CD4-positive, alpha-beta memory T cell (primary cell): ENCODE results near the gene ANKRD2. TPM values are rescaled to one million over a fixed set of nuclear protein-coding genes. Genes with fewer than 3 reads are reported as not detected.

ENCODE experiments used
- CTCF ChIA-PET: fragments of 350-600 bp; sonication (Branson Sonifier 250); formaldehyde crosslinking; loops from one replicate; lab custom pipeline; 2021; ENCODE audit warnings: inconsistent platforms; ENCODE audit not compliant: partially characterized antibody; lab: Charles Lee
- POLR2A ChIA-PET: fragments of 350-600 bp; sonication (Branson Sonifier 250); formaldehyde crosslinking; loops from one replicate; lab custom pipeline; 2021; ENCODE audit not compliant: partially characterized antibody; lab: Charles Lee
- DNase-seq, 5 donors: peaks; one replicate each; pipeline versions ENCODE4 v3.0.0 to v3.0.0-alpha.2; 2020 to 2022; ENCODE audit warnings: mixed read lengths in 1 of 5
- H3K27ac ChIP-seq: one replicate; pipeline ENCODE4 v1.7.0; 2013; ENCODE audit warnings: low read depth, low read length
- H3K27me3 ChIP-seq: 2 replicates; pipeline ENCODE4 v1.7.0; 2013; ENCODE audit warnings: mild to moderate bottlenecking, low read length, moderate library complexity; ENCODE audit not compliant: insufficient read depth
- H3K36me3 ChIP-seq: 2 replicates; pipeline ENCODE4 v1.7.0; 2013; ENCODE audit warnings: mild to moderate bottlenecking, low read length, moderate library complexity; ENCODE audit not compliant: insufficient read depth
- H3K4me1 ChIP-seq: 2 replicates; pipeline ENCODE4 v1.7.0; 2013; ENCODE audit warnings: mild to moderate bottlenecking, low read length, moderate library complexity; ENCODE audit not compliant: insufficient read depth
- H3K4me3 ChIP-seq, 2 donors: one replicate each; pipeline ENCODE4 v1.7.0; 2013; ENCODE audit warnings: low read length in 2 of 2, mild to moderate bottlenecking in 1 of 2
- H3K9me3 ChIP-seq, 2 donors: one replicate each; pipeline ENCODE4 v1.7.0; 2013; ENCODE audit warnings: low read length in 2 of 2, control low read depth in 1 of 2; ENCODE audit not compliant: control insufficient read depth in 1 of 2
- H3K27ac Mint-ChIP-seq, 7 donors: one replicate each; pipeline ENCODE4 v1.8.0; 2020 to 2021; ENCODE audit warnings: mixed read lengths in 7 of 7, mild to moderate bottlenecking in 6 of 7, inconsistent platforms in 3 of 7, moderate library complexity in 3 of 7
- H3K27me3 Mint-ChIP-seq, 2 donors: one replicate each; pipeline ENCODE4 v1.8.0; 2020 to 2021; ENCODE audit warnings: mixed read lengths in 2 of 2
- H3K36me3 Mint-ChIP-seq, 2 donors: one replicate each; pipeline ENCODE4 v1.8.0; 2020 to 2021; ENCODE audit warnings: mixed read lengths in 2 of 2, inconsistent platforms in 1 of 2, mild to moderate bottlenecking in 1 of 2
- H3K4me1 Mint-ChIP-seq, 4 donors: one replicate each; pipeline ENCODE4 v1.8.0; 2020 to 2021; ENCODE audit warnings: mixed read lengths in 4 of 4, mild to moderate bottlenecking in 1 of 4
- H3K4me3 Mint-ChIP-seq, 8 donors: one replicate each; pipeline ENCODE4 v1.8.0; 2020 to 2021; ENCODE audit warnings: mixed read lengths in 8 of 8, mild to moderate bottlenecking in 7 of 8, moderate library complexity in 6 of 8, inconsistent platforms in 3 of 8
- H3K9me3 Mint-ChIP-seq, 8 donors: one replicate each; pipeline ENCODE4 v1.8.0; 2020 to 2021; ENCODE audit warnings: mixed read lengths in 8 of 8, mild to moderate bottlenecking in 5 of 8, inconsistent platforms in 3 of 8, moderate library complexity in 1 of 8
- intact Hi-C: fragments of 100-400 bp; cut with micrococcal nuclease; formaldehyde crosslinking; loops from one replicate; pipeline ENCODE4 v1.15.1; 2023
- polyA plus RNA-seq, 2 donors: library from polyadenylated mRNA; unstranded; fragments of 300-500 nt; fragmentation: Illumina TruSeq; gene quantifications; one replicate each; pipeline ENCODE4 v1.2.3, GENCODE V29; 2021
- total RNA-seq, 2 experiments: library from RNA; stranded (reverse); gene quantifications; one replicate each; pipeline ENCODE4 v1.2.3, GENCODE V29; 2021

The ANKRD2 gene
- total and polyA plus RNA-seq, 4 experiments from 2014 or later, result not detected

- Mint-ChIP-seq H3K4me1 (no peaks in the 10 kb centered on the region), H3K27me3 (no peaks in the 10 kb centered on the region), H3K9me3 (no peaks in the 10 kb centered on the region), H3K4me3 (no peak overlapping the region), H3K27ac (no peak overlapping the region), H3K36me3 (no peaks in the 10 kb centered on the region)
- CTCF ChIA-PET, result interaction anchor here (0.7 kb wide), 1 partner anchor 155 kb away, joined by 4 read pairs; no protein-coding TSS in a partner anchor
- no peak for DNase-seq
- H3K9me3 ChIP-seq, result no peaks in the 10 kb centered on the region
- intact Hi-C loops, result no loop called here
- POLR2A ChIA-PET, result no interaction called here
- no peak overlapping the region for H3K4me3 ChIP-seq
- H3K36me3 ChIP-seq, result no peaks in the 10 kb centered on the region
- H3K27ac ChIP-seq, result no peak overlapping the region
- H3K27me3 ChIP-seq, result no peaks in the 10 kb centered on the region
- H3K4me1 ChIP-seq, result no peaks in the 10 kb centered on the region
Measured at GRCh38 chr10:97618285-97618684, 45.7 kb downstream of the ANKRD2 start.

DNA sequence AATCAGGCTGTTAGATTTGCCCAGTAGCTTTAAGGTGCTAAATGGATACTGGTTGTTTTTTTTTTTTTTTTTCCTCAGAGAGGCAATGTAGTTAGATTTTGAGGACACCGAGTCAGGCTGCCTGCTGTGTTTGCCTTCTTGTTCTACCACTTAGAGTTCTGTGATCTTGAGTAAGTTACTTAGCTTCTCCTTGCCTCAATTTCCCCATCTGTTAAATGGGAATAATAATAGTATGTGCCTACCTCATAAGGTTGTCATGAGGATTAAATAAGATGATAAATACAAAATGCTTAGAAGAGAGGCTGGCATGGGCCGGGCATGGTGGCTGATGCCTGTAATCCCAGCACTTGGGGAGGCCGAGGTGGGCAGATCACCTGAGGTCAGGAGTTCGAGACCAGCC is 46.2 kb downstream of the ANKRD2 start:
- intact Hi-C loops, result no loop called here
- ChIA-PET POLR2A (no interaction called here), CTCF (interaction anchor here (0.7 kb wide), 1 partner anchor 156 kb away, joined by 4 read pairs; no protein-coding TSS in a partner anchor)
- Mint-ChIP-seq H3K27me3 (no peaks in the 10 kb centered on the region), H3K27ac (no peak overlapping the region), H3K4me3 (no peak overlapping the region), H3K9me3 (no peaks in the 10 kb centered on the region), H3K36me3 (no peaks in the 10 kb centered on the region), H3K4me1 (no peaks in the 10 kb centered on the region)
- no peaks in the 10 kb centered on the region for H3K9me3 ChIP-seq
- no peak overlapping the region for H3K27ac ChIP-seq
- H3K27me3 ChIP-seq, result no peaks in the 10 kb centered on the region
- H3K4me1 ChIP-seq, result no peaks in the 10 kb centered on the region
- no peak for DNase-seq
- no peaks in the 10 kb centered on the region for H3K36me3 ChIP-seq
- no peak overlapping the region for H3K4me3 ChIP-seq

DNA sequence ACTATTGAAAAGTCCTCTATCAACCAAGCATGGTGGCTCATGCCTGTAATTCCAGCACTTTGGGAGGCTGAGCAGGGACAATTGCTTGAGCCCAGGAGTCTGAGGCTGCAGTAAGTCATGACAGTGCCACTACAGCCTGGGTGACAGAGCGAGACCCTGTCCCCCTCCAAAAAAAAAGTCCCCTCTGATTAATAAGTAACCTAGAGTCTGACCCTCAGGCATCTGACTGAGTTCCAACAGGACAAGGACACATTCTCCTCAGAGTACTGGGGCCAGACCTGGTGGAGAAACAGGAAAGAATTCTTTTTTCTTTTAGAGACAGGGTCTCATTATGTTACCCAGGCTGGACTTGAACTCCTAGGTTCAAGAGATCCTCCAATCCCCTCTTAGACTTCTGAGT is 50.7 kb downstream of the ANKRD2 start:
- POLR2A ChIA-PET, result no interaction called here
- Histone ChIP-seq H3K9me3 (no peaks in the 10 kb centered on the region), H3K4me1 (no peaks in the 10 kb centered on the region)

GRCh38 chr10:97627731-97628130 is 55.2 kb downstream of the ANKRD2 start:
- no peaks in the 10 kb centered on the region for H3K9me3 Mint-ChIP-seq
- peaks cover 2 to 4% (median 3%) of the 10 kb centered on the region in 4 donors for H3K4me1 Mint-ChIP-seq
- no peaks in the 10 kb centered on the region for H3K36me3 Mint-ChIP-seq
- no peak for DNase-seq
- Histone ChIP-seq H3K4me1 (peaks cover 4% of the 10 kb centered on the region), H3K36me3 (no peaks in the 10 kb centered on the region), H3K27ac (no peak overlapping the region), H3K4me3 (no peak overlapping the region), H3K9me3 (no peaks in the 10 kb centered on the region), H3K27me3 (no peaks in the 10 kb centered on the region)
- H3K27me3 Mint-ChIP-seq, result no peaks in the 10 kb centered on the region
- no peak overlapping the region for H3K4me3 Mint-ChIP-seq
- ChIA-PET POLR2A (no interaction called here), CTCF (no interaction called here)
- intact Hi-C loops, result no loop called here
- H3K27ac Mint-ChIP-seq, result no peak overlapping the region

More for the DNA sequence above, 50.7 kb downstream of the ANKRD2 start:
- H3K27ac Mint-ChIP-seq, result no peak overlapping the region
- H3K4me3 ChIP-seq, result no peak overlapping the region
- no peaks in the 10 kb centered on the region for H3K27me3 Mint-ChIP-seq
- H3K4me1 Mint-ChIP-seq, result no peaks in the 10 kb centered on the region
- H3K27me3 ChIP-seq, result no peaks in the 10 kb centered on the region
- H3K4me3 Mint-ChIP-seq, result no peak overlapping the region
- H3K36me3 ChIP-seq, result no peaks in the 10 kb centered on the region
- no peaks in the 10 kb centered on the region for H3K9me3 Mint-ChIP-seq
- intact Hi-C loops, result no loop called here
- H3K27ac ChIP-seq, result no peak overlapping the region
- no peaks in the 10 kb centered on the region for H3K36me3 Mint-ChIP-seq
- DNase-seq, result no peak
- CTCF ChIA-PET, result no interaction called here

- no peak overlapping the region for H3K4me3 Mint-ChIP-seq
- Histone ChIP-seq H3K9me3 (no peaks in the 10 kb centered on the region), H3K4me3 (no peak overlapping the region), H3K27me3 (no peaks in the 10 kb centered on the region), H3K36me3 (no peaks in the 10 kb centered on the region), H3K27ac (no peak overlapping the region), H3K4me1 (peaks cover 7% of the 10 kb centered on the region)
- H3K27ac Mint-ChIP-seq, result no peak overlapping the region
- H3K4me1 Mint-ChIP-seq, result peaks cover 5 to 8% (median 7%) of the 10 kb centered on the region in 4 donors
- intact Hi-C loops, result no loop called here
- DNase-seq, result no peak
- ChIA-PET CTCF (no interaction called here), POLR2A (no interaction called here)
- H3K27me3 Mint-ChIP-seq, result no peaks in the 10 kb centered on the region
- H3K9me3 Mint-ChIP-seq, result peaks cover 0 to under 1% (median 0%) of the 10 kb centered on the region in 8 donors
- H3K36me3 Mint-ChIP-seq, result peaks cover 0 to 1% of the 10 kb centered on the region in 2 donors
Measured at GRCh38 chr10:97628228-97628627, 55.6 kb downstream of the ANKRD2 start.

GRCh38 chr10:97629289-97629688 is 56.7 kb downstream of the ANKRD2 start:
- Mint-ChIP-seq H3K36me3 (peaks cover 0 to 5% of the 10 kb centered on the region in 2 donors), H3K4me3 (no peak overlapping the region), H3K4me1 (peaks cover 7 to 19% (median 14%) of the 10 kb centered on the region in 4 donors), H3K9me3 (peaks cover 0 to 4% (median 0%) of the 10 kb centered on the region in 8 donors), H3K27ac (no peak overlapping the region), H3K27me3 (no peaks in the 10 kb centered on the region)
- Histone ChIP-seq H3K9me3 (no peaks in the 10 kb centered on the region), H3K27ac (no peak overlapping the region), H3K27me3 (no peaks in the 10 kb centered on the region), H3K4me3 (no peak overlapping the region), H3K36me3 (no peaks in the 10 kb centered on the region), H3K4me1 (peaks cover 10% of the 10 kb centered on the region)
- intact Hi-C loops, result no loop called here
- CTCF ChIA-PET, result no interaction called here
- DNase-seq, result no peak
- POLR2A ChIA-PET, result no interaction called here

DNA sequence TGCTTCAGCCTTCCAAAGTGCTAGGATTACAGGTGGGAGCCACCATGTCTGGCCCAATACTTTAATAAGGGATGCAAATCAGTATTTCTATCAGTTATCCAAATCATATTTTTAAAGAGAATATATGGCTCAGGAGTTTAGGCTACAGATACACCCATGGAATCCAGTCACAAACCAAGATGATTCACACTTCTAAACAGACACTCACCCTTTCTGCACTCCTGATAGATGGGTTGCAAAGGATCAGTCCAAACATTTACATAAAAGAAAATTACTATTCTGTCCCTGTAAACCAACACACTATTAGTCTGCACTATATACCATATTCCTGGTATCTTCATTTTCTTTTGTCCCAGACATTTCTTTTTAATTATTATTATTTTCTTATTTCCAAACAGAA is 58.5 kb downstream of the ANKRD2 start:
- Mint-ChIP-seq H3K4me1 (peaks cover 7 to 19% (median 14%) of the 10 kb centered on the region in 4 donors), H3K4me3 (no peak overlapping the region), H3K36me3 (peaks cover 0 to 5% of the 10 kb centered on the region in 2 donors), H3K9me3 (peaks cover 0 to 4% (median 0%) of the 10 kb centered on the region in 8 donors), H3K27me3 (no peaks in the 10 kb centered on the region), H3K27ac (no peak overlapping the region)
- POLR2A ChIA-PET, result interaction anchor here (1.3 kb wide), 1 partner anchor 10 kb away, joined by 4 read pairs; no protein-coding TSS in a partner anchor
- Histone ChIP-seq H3K9me3 (no peaks in the 10 kb centered on the region), H3K4me1 (peaks cover 10% of the 10 kb centered on the region), H3K4me3 (no peak overlapping the region), H3K36me3 (no peaks in the 10 kb centered on the region), H3K27me3 (no peaks in the 10 kb centered on the region), H3K27ac (no peak overlapping the region)
- CTCF ChIA-PET, result interaction anchor here (1.2 kb wide), 1 partner anchor 46 kb away, joined by 3 read pairs; no protein-coding TSS in a partner anchor
- intact Hi-C loops, result loop anchor here (5.0 kb wide), 1 partner anchor 204 kb away; the partner anchor contains the start of gene PGAM1
- no peak for DNase-seq
